PC-3 (cell line): ENCODE data around the gene ALKBH6.

Source experiments
- CTCF ChIP-seq: fragments of 300-600 bp; sonication (generic); conservative IDR thresholded peaks from 2 replicates; pipeline ENCODE4 v1.5.1; 2017; ENCODE audit warnings: antibody characterized with exemption, low read depth, mild to moderate bottlenecking, low read length
- EZH2 ChIP-seq: fragments of 300-600 bp; sonication (generic); IDR thresholded peaks from one replicate; pipeline ENCODE4 v1.6.1; 2017; ENCODE audit warnings: antibody characterized with exemption, mild to moderate bottlenecking, low read length; ENCODE audit not compliant: unreplicated experiment

GRCh38 chr19:36025541-36025940 lies 11.5 kb upstream of the ALKBH6 start:
- no peak for TF ChIP-seq CTCF
- TF ChIP-seq EZH2 = no peak
